ENCODE measurements around the gene DIRAS3.

DNA sequence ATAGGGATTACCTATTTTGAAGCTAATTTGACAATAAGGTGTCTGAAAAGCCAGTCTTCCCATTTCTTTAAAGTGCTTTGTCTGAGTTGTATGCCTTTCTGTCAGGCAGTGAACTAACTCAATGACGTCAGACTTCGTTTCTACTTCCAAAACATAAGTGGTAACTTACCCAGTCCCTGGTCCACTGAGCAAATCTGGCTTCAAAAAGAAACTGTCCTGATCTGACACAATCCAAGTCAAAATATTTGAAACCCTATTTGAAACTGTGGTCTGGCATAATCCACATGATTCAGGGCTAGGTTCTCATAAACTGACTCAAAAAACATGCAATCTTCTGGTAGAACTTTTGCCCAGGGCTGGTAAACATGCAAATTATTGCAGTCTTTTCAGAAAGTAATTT lies 34.0 kb downstream of the DIRAS3 start:
- TF ChIP-seq EZH2 (IDR thresholded peaks at IDR 0.05; ENCODE audit: borderline replicate concordance, low read length) (no peak), CTCF (IDR thresholded peaks at IDR 0.05; ENCODE audit: low read length) (no peak)

All from OCI-LY1 (cell line).